Measurements from ENCODE around the gene GNG12. TPM values are rescaled to one million over a fixed set of nuclear protein-coding genes. Genes with fewer than 3 reads are reported as not detected.

GNG12 gene
- total RNA-seq, 1 experiment from 2014 or later, result 70.0 TPM

DNA sequence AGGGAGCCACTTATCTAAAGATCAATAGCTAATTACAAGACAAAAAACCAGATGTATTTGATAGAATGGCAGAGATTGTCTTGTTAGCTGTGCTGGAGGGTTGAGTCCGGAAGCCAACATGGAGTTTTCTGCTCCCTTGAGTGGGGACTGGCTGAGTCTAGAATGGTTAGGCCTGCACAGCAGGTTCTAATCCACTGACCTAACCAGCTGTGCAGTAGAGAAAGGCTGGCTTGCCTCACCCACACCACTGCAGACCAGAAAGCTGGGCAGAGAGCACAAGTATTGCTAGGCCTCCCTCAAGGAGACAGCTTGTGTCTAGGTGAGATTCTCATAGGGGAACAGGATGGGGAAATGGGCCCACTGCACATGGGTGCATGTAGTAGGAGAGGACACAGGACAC, 11.7 kb upstream of the GNG12 start:
- Histone ChIP-seq H3K9me3 (ENCODE audit: control insufficient read depth, insufficient read depth, low read depth, low read length) (no peaks in the 10 kb centered on the region), H3K4me1 (ENCODE audit: control insufficient read depth, insufficient read depth, low read length) (no peaks in the 10 kb centered on the region), H3K27me3 (ENCODE audit: control insufficient read depth, insufficient read depth, low read length) (no peaks in the 10 kb centered on the region), H3K36me3 (ENCODE audit: control insufficient read depth, insufficient read depth, low read length) (no peaks in the 10 kb centered on the region), H3K27ac (ENCODE audit: low read length) (no peak overlapping the region), H3K4me3 (ENCODE audit: low read depth in 2 of 2, low read length in 2 of 2) (no peak overlapping the region)
- DNase-seq (ENCODE audit: low read depth, low spot score) (no peak), ATAC-seq (no peak; the same call in 1 of the 2 replicates)
- in situ Hi-C loops (cut with HindIII; ENCODE audit: low pct_unique_long_range_greater_than_20kb, low sequenced_read_pairs), result no loop called here
- ChIA-PET POLR2A (no interaction called here), CTCF (no interaction called here)
- BruUV-seq (replicated peaks), result no TSS peak
- TF ChIP-seq POLR2AphosphoS5 (IDR thresholded peaks at IDR 0.05; ENCODE audit: low read depth, low read length), result no peak
- no peak for TF ChIP-seq SIN3A (IDR thresholded peaks at IDR 0.05; ENCODE audit: borderline replicate concordance, insufficient read depth, low read depth, low read length)
- TF ChIP-seq TCF7L2 (IDR thresholded peaks at IDR 0.05; ENCODE audit: low read depth, low read length), result no peak
- TF ChIP-seq, protein P1, sequence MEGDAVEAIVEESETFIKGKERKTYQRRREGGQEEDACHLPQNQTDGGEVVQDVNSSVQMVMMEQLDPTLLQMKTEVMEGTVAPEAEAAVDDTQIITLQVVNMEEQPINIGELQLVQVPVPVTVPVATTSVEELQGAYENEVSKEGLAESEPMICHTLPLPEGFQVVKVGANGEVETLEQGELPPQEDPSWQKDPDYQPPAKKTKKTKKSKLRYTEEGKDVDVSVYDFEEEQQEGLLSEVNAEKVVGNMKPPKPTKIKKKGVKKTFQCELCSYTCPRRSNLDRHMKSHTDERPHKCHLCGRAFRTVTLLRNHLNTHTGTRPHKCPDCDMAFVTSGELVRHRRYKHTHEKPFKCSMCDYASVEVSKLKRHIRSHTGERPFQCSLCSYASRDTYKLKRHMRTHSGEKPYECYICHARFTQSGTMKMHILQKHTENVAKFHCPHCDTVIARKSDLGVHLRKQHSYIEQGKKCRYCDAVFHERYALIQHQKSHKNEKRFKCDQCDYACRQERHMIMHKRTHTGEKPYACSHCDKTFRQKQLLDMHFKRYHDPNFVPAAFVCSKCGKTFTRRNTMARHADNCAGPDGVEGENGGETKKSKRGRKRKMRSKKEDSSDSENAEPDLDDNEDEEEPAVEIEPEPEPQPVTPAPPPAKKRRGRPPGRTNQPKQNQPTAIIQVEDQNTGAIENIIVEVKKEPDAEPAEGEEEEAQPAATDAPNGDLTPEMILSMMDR (IDR thresholded peaks at IDR 0.05), result no peak
- TF ChIP-seq, protein P2, sequence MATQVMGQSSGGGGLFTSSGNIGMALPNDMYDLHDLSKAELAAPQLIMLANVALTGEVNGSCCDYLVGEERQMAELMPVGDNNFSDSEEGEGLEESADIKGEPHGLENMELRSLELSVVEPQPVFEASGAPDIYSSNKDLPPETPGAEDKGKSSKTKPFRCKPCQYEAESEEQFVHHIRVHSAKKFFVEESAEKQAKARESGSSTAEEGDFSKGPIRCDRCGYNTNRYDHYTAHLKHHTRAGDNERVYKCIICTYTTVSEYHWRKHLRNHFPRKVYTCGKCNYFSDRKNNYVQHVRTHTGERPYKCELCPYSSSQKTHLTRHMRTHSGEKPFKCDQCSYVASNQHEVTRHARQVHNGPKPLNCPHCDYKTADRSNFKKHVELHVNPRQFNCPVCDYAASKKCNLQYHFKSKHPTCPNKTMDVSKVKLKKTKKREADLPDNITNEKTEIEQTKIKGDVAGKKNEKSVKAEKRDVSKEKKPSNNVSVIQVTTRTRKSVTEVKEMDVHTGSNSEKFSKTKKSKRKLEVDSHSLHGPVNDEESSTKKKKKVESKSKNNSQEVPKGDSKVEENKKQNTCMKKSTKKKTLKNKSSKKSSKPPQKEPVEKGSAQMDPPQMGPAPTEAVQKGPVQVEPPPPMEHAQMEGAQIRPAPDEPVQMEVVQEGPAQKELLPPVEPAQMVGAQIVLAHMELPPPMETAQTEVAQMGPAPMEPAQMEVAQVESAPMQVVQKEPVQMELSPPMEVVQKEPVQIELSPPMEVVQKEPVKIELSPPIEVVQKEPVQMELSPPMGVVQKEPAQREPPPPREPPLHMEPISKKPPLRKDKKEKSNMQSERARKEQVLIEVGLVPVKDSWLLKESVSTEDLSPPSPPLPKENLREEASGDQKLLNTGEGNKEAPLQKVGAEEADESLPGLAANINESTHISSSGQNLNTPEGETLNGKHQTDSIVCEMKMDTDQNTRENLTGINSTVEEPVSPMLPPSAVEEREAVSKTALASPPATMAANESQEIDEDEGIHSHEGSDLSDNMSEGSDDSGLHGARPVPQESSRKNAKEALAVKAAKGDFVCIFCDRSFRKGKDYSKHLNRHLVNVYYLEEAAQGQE (IDR thresholded peaks at IDR 0.05; ENCODE audit: insufficient read depth in 1 of 2, low read depth in 2 of 2, low read length in 1 of 2), result no peak
- intact Hi-C loops (cut with micrococcal nuclease; ENCODE audit: unreplicated experiment), result no loop called here

DNA sequence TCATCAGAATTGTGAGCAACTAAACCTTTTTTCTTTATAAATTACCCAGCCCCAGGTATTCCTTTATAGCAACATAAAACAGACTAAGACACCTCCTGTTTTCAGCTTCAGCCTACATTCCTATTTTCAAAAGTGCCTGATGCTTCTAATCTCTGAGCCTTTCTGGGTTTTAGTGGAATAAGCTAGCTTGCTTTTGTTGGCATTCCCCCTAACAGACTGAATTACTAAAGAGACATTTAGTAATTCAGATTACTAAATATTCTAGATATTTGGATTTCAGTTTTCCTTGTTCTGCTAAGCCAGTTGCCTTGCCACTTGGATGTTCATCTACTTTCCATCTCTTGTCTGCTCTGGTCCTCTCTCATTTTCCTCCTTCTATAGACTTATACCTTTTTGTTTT, 10.5 kb upstream of the GNG12 start:
- Histone ChIP-seq H3K27me3 (ENCODE audit: control insufficient read depth, insufficient read depth, low read length) (no peaks in the 10 kb centered on the region), H3K36me3 (ENCODE audit: control insufficient read depth, insufficient read depth, low read length) (no peaks in the 10 kb centered on the region), H3K4me1 (ENCODE audit: control insufficient read depth, insufficient read depth, low read length) (no peaks in the 10 kb centered on the region), H3K9me3 (ENCODE audit: control insufficient read depth, insufficient read depth, low read depth, low read length) (no peaks in the 10 kb centered on the region), H3K4me3 (ENCODE audit: low read depth in 2 of 2, low read length in 2 of 2) (no peak overlapping the region), H3K27ac (ENCODE audit: low read length) (no peak overlapping the region)
- in situ Hi-C loops (cut with HindIII; ENCODE audit: low pct_unique_long_range_greater_than_20kb, low sequenced_read_pairs), result no loop called here
- BruUV-seq (replicated peaks), result no TSS peak
- ChIA-PET CTCF (no interaction called here), POLR2A (no interaction called here)
- intact Hi-C loops (cut with micrococcal nuclease; ENCODE audit: unreplicated experiment), result no loop called here
- no peak for TF ChIP-seq POLR2AphosphoS5 (IDR thresholded peaks at IDR 0.05; ENCODE audit: low read depth, low read length)
- no peak for DNase-seq (ENCODE audit: low read depth, low spot score)
- ATAC-seq, result no peak

DNA sequence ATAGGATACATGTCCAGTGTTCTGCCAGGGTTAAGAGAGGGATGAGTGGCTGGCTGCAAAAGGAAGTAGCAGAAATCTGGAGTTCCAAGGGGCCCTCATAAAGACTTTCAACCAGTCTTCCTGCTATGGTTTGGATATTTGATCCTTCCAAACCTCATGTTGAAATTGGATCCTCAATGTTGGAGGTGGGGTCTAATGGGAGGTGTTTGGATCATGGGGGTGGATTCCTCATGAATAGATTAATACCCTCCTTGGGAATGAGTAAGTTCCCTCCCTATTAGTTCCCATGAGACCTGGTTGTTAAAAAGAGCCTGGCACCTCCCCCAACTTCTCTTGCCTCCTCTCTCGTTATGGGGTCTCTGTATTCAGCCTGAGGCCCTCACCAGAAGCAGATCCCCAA, 10.1 kb upstream of the GNG12 start:
- no peaks in the 10 kb centered on the region for H3K36me3 ChIP-seq (ENCODE audit: control insufficient read depth, insufficient read depth, low read length)
- in situ Hi-C loops (cut with HindIII; ENCODE audit: low pct_unique_long_range_greater_than_20kb, low sequenced_read_pairs), result no loop called here
- no peaks in the 10 kb centered on the region for H3K27me3 ChIP-seq (ENCODE audit: control insufficient read depth, insufficient read depth, low read length)
- TF ChIP-seq TCF7L2 (IDR thresholded peaks at IDR 0.05; ENCODE audit: low read depth, low read length) (no peak), SIN3A (IDR thresholded peaks at IDR 0.05; ENCODE audit: borderline replicate concordance, insufficient read depth, low read depth, low read length) (no peak), POLR2AphosphoS5 (IDR thresholded peaks at IDR 0.05; ENCODE audit: low read depth, low read length) (no peak)
- TF ChIP-seq, protein P2 (IDR thresholded peaks at IDR 0.05; ENCODE audit: insufficient read depth in 1 of 2, low read depth in 2 of 2, low read length in 1 of 2), result no peak
- TF ChIP-seq, protein P1 (IDR thresholded peaks at IDR 0.05), result no peak
- ChIA-PET CTCF (no interaction called here), POLR2A (no interaction called here)
- H3K4me3 ChIP-seq (ENCODE audit: low read depth in 2 of 2, low read length in 2 of 2), result no peak overlapping the region
- no peaks in the 10 kb centered on the region for H3K9me3 ChIP-seq (ENCODE audit: control insufficient read depth, insufficient read depth, low read depth, low read length)
- H3K27ac ChIP-seq (ENCODE audit: low read length), result no peak overlapping the region
- no peak for ATAC-seq
- H3K4me1 ChIP-seq (ENCODE audit: control insufficient read depth, insufficient read depth, low read length), result no peaks in the 10 kb centered on the region
- intact Hi-C loops (cut with micrococcal nuclease; ENCODE audit: unreplicated experiment), result no loop called here
- no peak for DNase-seq (ENCODE audit: low read depth, low spot score)
- no TSS peak for BruUV-seq (replicated peaks)

Data from Panc1 (cell line).